Central memory CD8-positive, alpha-beta T cell (primary cell): Measurements from ENCODE around the gene FSHB.

Experiments
- ATAC-seq: fragments of 150-1000 bp; cut with Tn5 transposase; replicated peaks from 2 replicates; pipeline ENCODE4 v1.10.0; 2022; ENCODE audit warnings: mild to moderate bottlenecking, moderate FRiP score, moderate number of reproducible peaks; ENCODE audit not compliant: poor library complexity, severe bottlenecking; ENCODE audit errors: extremely low read depth
- DNase-seq, 2 donors: peaks; one replicate each; pipeline ENCODE4 v3.0.0; 2021; ENCODE audit warnings: low spot score in 2 of 2
- H3K27ac Mint-ChIP-seq: one replicate; pipeline ENCODE4 v1.8.0; 2022; ENCODE audit warnings: low read depth, mild to moderate bottlenecking, moderate library complexity, mixed read lengths
- H3K27me3 Mint-ChIP-seq: one replicate; pipeline ENCODE4 v1.8.0; 2022; ENCODE audit warnings: mixed read lengths
- H3K36me3 Mint-ChIP-seq: one replicate; pipeline ENCODE4 v1.8.0; 2022; ENCODE audit warnings: mild to moderate bottlenecking, moderate library complexity, mixed read lengths; ENCODE audit not compliant: insufficient read depth
- H3K4me1 Mint-ChIP-seq: one replicate; pipeline ENCODE4 v1.8.0; 2022; ENCODE audit warnings: mixed read lengths
- H3K4me3 Mint-ChIP-seq: one replicate; pipeline ENCODE4 v1.8.0; 2022; ENCODE audit warnings: mild to moderate bottlenecking, moderate library complexity, mixed read lengths
- H3K9me3 Mint-ChIP-seq: one replicate; pipeline ENCODE4 v1.8.0; 2022; ENCODE audit warnings: mixed read lengths

Gene FSHB

GRCh38 chr11:30281476-30282288 is 50.9 kb downstream of the FSHB start:
- peak overlapping the region; percentile 5 for H3K27ac Mint-ChIP-seq
- ATAC-seq (peak; percentile 21), DNase-seq (no peak)
- no peaks in the 10 kb centered on the region for H3K36me3 Mint-ChIP-seq
- H3K4me3 Mint-ChIP-seq = peak overlapping the region; percentile 66
- H3K9me3 Mint-ChIP-seq = no peaks in the 10 kb centered on the region
- H3K27me3 Mint-ChIP-seq = no peaks in the 10 kb centered on the region
- H3K4me1 Mint-ChIP-seq = peaks cover 26% of the 10 kb centered on the region

DNA sequence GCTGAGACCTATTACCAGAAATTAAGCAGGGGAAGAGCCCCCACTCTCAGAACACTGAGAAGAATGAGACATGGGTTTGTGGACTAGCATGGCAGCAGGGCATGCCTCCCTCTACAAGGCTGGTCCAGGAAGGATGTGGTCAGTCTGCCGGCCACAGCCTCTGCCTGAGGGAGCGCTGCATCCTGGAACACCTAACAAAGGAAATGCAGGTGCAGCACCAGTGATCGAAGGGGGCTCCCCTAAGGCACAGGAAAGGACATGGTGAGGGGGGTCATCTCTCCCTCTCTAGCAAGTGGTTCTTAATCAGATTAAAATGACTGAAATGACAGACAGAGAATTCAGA is 51.4 kb downstream of the FSHB start:
- no peaks in the 10 kb centered on the region for H3K27me3 Mint-ChIP-seq
- H3K4me1 Mint-ChIP-seq = peaks cover 26% of the 10 kb centered on the region
- ATAC-seq (peak; percentile 50), DNase-seq (no peak)
- H3K36me3 Mint-ChIP-seq = no peaks in the 10 kb centered on the region
- H3K27ac Mint-ChIP-seq = peak overlapping the region; percentile 5
- H3K4me3 Mint-ChIP-seq = peak overlapping the region; percentile 66
- H3K9me3 Mint-ChIP-seq = no peaks in the 10 kb centered on the region
